Activated CD4-positive, alpha-beta memory T cell treated with anti-CD3 and anti-CD28 coated beads, Interleukin-2, amount 10 ng/mL, durations not matched to agents 7 days and 5 days (primary cell): ENCODE data around the gene STX1A. TPM values are rescaled to one million over a fixed set of nuclear protein-coding genes. Genes with fewer than 3 reads are reported as not detected.

Source experiments
- CTCF ChIA-PET: fragments of 350-600 bp; sonication (Branson Sonifier 250); formaldehyde crosslinking; loops from one replicate; lab custom pipeline; 2021; ENCODE audit warnings: antibody characterized with exemption, inconsistent platforms; lab: Charles Lee
- POLR2A ChIA-PET: fragments of 350-600 bp; sonication (Branson Sonifier 250); formaldehyde crosslinking; loops from one replicate; lab custom pipeline; 2021; ENCODE audit warnings: antibody characterized with exemption; lab: Charles Lee
- DNase-seq: peaks from one replicate; pipeline ENCODE4 v3.0.0-alpha.2; 2020
- H3K27ac Mint-ChIP-seq: one replicate; pipeline ENCODE4 v1.8.0; 2021; ENCODE audit warnings: mild to moderate bottlenecking, mixed read lengths
- H3K27me3 Mint-ChIP-seq: one replicate; pipeline ENCODE4 v1.8.0; 2021; ENCODE audit warnings: mixed read lengths
- H3K36me3 Mint-ChIP-seq: one replicate; pipeline ENCODE4 v1.8.0; 2021; ENCODE audit warnings: low read depth, mixed read lengths
- H3K4me1 Mint-ChIP-seq: one replicate; pipeline ENCODE4 v1.8.0; 2021; ENCODE audit warnings: mixed read lengths
- H3K4me3 Mint-ChIP-seq: one replicate; pipeline ENCODE4 v1.8.0; 2021; ENCODE audit warnings: mild to moderate bottlenecking, mixed read lengths
- H3K9me3 Mint-ChIP-seq: one replicate; pipeline ENCODE4 v1.8.0; 2021; ENCODE audit warnings: mixed read lengths
- total RNA-seq, 2 experiments: library from RNA; stranded (reverse); gene quantifications; one replicate each; pipeline ENCODE4 v1.2.3, GENCODE V29; 2021

The STX1A gene
- total RNA-seq, 2 experiments from 2014 or later, result 27.9 to 30.7 TPM

GRCh38 chr7:73703225-73703624 is 16.2 kb downstream of the STX1A start:
- ChIA-PET POLR2A (interaction anchor here (0.7 to 1.8 kb wide), 4 partner anchors 12 to 97 kb away, joined by 3 to 8 read pairs (median 3); partner anchors contain the start of genes BUD23 and DNAJC30), CTCF (no interaction called here)
- DNase-seq, result no peak
- Mint-ChIP-seq H3K9me3 (no peaks in the 10 kb centered on the region), H3K36me3 (peaks cover 27% of the 10 kb centered on the region), H3K27me3 (no peaks in the 10 kb centered on the region), H3K4me3 (no peak overlapping the region), H3K27ac (no peak overlapping the region), H3K4me1 (peaks cover 12% of the 10 kb centered on the region)

- ChIA-PET CTCF (interaction anchor here (1.0 kb wide), 1 partner anchor 36 kb away, joined by 3 read pairs; no protein-coding TSS in a partner anchor), POLR2A (interaction anchor here (0.7 to 1.8 kb wide), 4 partner anchors 8 to 96 kb away, joined by 3 to 8 read pairs (median 4); no protein-coding TSS in a partner anchor)
- peaks cover 33% of the 10 kb centered on the region for H3K36me3 Mint-ChIP-seq
These were observed 16.8 kb downstream of the STX1A start for GRCh38 chr7:73702665-73703064.

GRCh38 chr7:73702226-73702625 is 17.2 kb downstream of the STX1A start:
- POLR2A ChIA-PET, result interaction anchor here (1.1 to 1.8 kb wide), 3 partner anchors 9 to 16 kb away, joined by 3 to 8 read pairs (median 4); no protein-coding TSS in a partner anchor
- Mint-ChIP-seq H3K36me3 (peaks cover 37% of the 10 kb centered on the region), H3K4me1 (peaks cover 10% of the 10 kb centered on the region), H3K27me3 (no peaks in the 10 kb centered on the region), H3K4me3 (no peak overlapping the region), H3K27ac (no peak overlapping the region), H3K9me3 (no peaks in the 10 kb centered on the region)
- no peak for DNase-seq
- CTCF ChIA-PET, result interaction anchor here (0.9 to 1.5 kb wide), 3 partner anchors 9 to 95 kb away, joined by 3 to 7 read pairs (median 3); no protein-coding TSS in a partner anchor

More at GRCh38 chr7:73702665-73703064, 16.8 kb downstream of the STX1A start:
- no peak for DNase-seq
- H3K9me3 Mint-ChIP-seq, result no peaks in the 10 kb centered on the region
- no peaks in the 10 kb centered on the region for H3K27me3 Mint-ChIP-seq
- peaks cover 12% of the 10 kb centered on the region for H3K4me1 Mint-ChIP-seq
- H3K27ac Mint-ChIP-seq, result no peak overlapping the region
- no peak overlapping the region for H3K4me3 Mint-ChIP-seq

- POLR2A ChIA-PET, result interaction anchor here (0.7 to 1.8 kb wide), 4 partner anchors 10 to 994 kb away, joined by 3 to 8 read pairs (median 4); partner anchors contain the start of gene ABHD11
- H3K27ac Mint-ChIP-seq, result no peak overlapping the region
These were observed 18.0 kb downstream of the STX1A start for GRCh38 chr7:73701357-73701995.

GRCh38 chr7:73700581-73701134 is 18.8 kb downstream of the STX1A start:
- ChIA-PET POLR2A (interaction anchor here (0.7 to 1.2 kb wide), 2 partner anchors 38 to 993 kb away, joined by 3 to 4 read pairs; partner anchors contain the start of gene ABHD11), CTCF (interaction anchor here (0.7 to 1.5 kb wide), 5 partner anchors 13 to 549 kb away, joined by 3 to 7 read pairs (median 4); no protein-coding TSS in a partner anchor)
- H3K4me1 Mint-ChIP-seq, result peaks cover 3% of the 10 kb centered on the region
- DNase-seq, result no peak
- no peaks in the 10 kb centered on the region for H3K9me3 Mint-ChIP-seq
- H3K36me3 Mint-ChIP-seq, result peaks cover 40% of the 10 kb centered on the region
- H3K4me3 Mint-ChIP-seq, result no peak overlapping the region
- no peak overlapping the region for H3K27ac Mint-ChIP-seq
- H3K27me3 Mint-ChIP-seq, result no peaks in the 10 kb centered on the region

More at GRCh38 chr7:73701357-73701995, 18.0 kb downstream of the STX1A start:
- H3K4me1 Mint-ChIP-seq, result peaks cover 5% of the 10 kb centered on the region
- CTCF ChIA-PET, result interaction anchor here (0.6 to 1.5 kb wide), 9 partner anchors 10 to 548 kb away, joined by 3 to 7 read pairs (median 3); no protein-coding TSS in a partner anchor
- H3K27me3 Mint-ChIP-seq, result no peaks in the 10 kb centered on the region
- H3K4me3 Mint-ChIP-seq, result no peak overlapping the region
- no peaks in the 10 kb centered on the region for H3K9me3 Mint-ChIP-seq
- peaks cover 38% of the 10 kb centered on the region for H3K36me3 Mint-ChIP-seq
- no peak for DNase-seq

GRCh38 chr7:73700069-73700423 is 19.4 kb downstream of the STX1A start:
- DNase-seq, result no peak

GRCh38 chr7:73699370-73700068 is 19.9 kb downstream of the STX1A start:
- Mint-ChIP-seq H3K36me3 (peaks cover 45% of the 10 kb centered on the region), H3K4me3 (no peak overlapping the region), H3K4me1 (peaks cover 1% of the 10 kb centered on the region), H3K27me3 (no peaks in the 10 kb centered on the region), H3K9me3 (no peaks in the 10 kb centered on the region), H3K27ac (no peak overlapping the region)
- CTCF ChIA-PET, result interaction anchor here (0.7 kb wide), 1 partner anchor 93 kb away, joined by 3 read pairs; no protein-coding TSS in a partner anchor
- POLR2A ChIA-PET, result interaction anchor here (1.0 kb wide), 1 partner anchor 12 kb away, joined by 4 read pairs; no protein-coding TSS in a partner anchor
- DNase-seq, result no peak

More at GRCh38 chr7:73700069-73700423, 19.4 kb downstream of the STX1A start:
- Mint-ChIP-seq H3K4me3 (no peak overlapping the region), H3K4me1 (peaks cover 1% of the 10 kb centered on the region), H3K36me3 (peaks cover 43% of the 10 kb centered on the region), H3K27me3 (no peaks in the 10 kb centered on the region), H3K9me3 (no peaks in the 10 kb centered on the region), H3K27ac (no peak overlapping the region)
- CTCF ChIA-PET, result interaction anchor here (0.7 kb wide), 1 partner anchor 93 kb away, joined by 3 read pairs; no protein-coding TSS in a partner anchor
- POLR2A ChIA-PET, result interaction anchor here (1.0 kb wide), 1 partner anchor 11 kb away, joined by 4 read pairs; no protein-coding TSS in a partner anchor

- ChIA-PET POLR2A (interaction anchor here (0.7 to 2.3 kb wide), 2 partner anchors 13 to 88 kb away, joined by 3 to 7 read pairs; no protein-coding TSS in a partner anchor), CTCF (interaction anchor here (0.6 kb wide), 1 partner anchor 744 kb away, joined by 5 read pairs; no protein-coding TSS in a partner anchor)
- no peaks in the 10 kb centered on the region for H3K9me3 Mint-ChIP-seq
- no peaks in the 10 kb centered on the region for H3K4me1 Mint-ChIP-seq
- no peak overlapping the region for H3K4me3 Mint-ChIP-seq
- H3K36me3 Mint-ChIP-seq, result peaks cover 50% of the 10 kb centered on the region
- no peaks in the 10 kb centered on the region for H3K27me3 Mint-ChIP-seq
- no peak overlapping the region for H3K27ac Mint-ChIP-seq
- DNase-seq, result no peak
These were observed 21.1 kb downstream of the STX1A start for GRCh38 chr7:73698410-73698809.

- DNase-seq, result no peak
- peaks cover 54% of the 10 kb centered on the region for H3K36me3 Mint-ChIP-seq
- no peak overlapping the region for H3K27ac Mint-ChIP-seq
- no peaks in the 10 kb centered on the region for H3K9me3 Mint-ChIP-seq
- CTCF ChIA-PET, result interaction anchor here (0.9 to 1.3 kb wide), 2 partner anchors 29 to 38 kb away, joined by 3 to 4 read pairs; no protein-coding TSS in a partner anchor
- POLR2A ChIA-PET, result interaction anchor here (1.5 kb wide), 1 partner anchor 9 kb away, joined by 4 read pairs; no protein-coding TSS in a partner anchor
- no peak overlapping the region for H3K4me3 Mint-ChIP-seq
- H3K4me1 Mint-ChIP-seq, result no peaks in the 10 kb centered on the region
- H3K27me3 Mint-ChIP-seq, result no peaks in the 10 kb centered on the region
These were observed 23.1 kb downstream of the STX1A start for GRCh38 chr7:73696372-73696771.

- CTCF ChIA-PET, result no interaction called here
These were observed 28.8 kb downstream of the STX1A start for GRCh38 chr7:73690646-73691045.

GRCh38 chr7:73688288-73688687 is 31.2 kb downstream of the STX1A start:
- no peak overlapping the region for H3K27ac Mint-ChIP-seq
- H3K9me3 Mint-ChIP-seq, result no peaks in the 10 kb centered on the region
- H3K36me3 Mint-ChIP-seq, result peaks cover 52% of the 10 kb centered on the region
- peaks cover 37% of the 10 kb centered on the region for H3K4me1 Mint-ChIP-seq
- POLR2A ChIA-PET, result no interaction called here
- no peak overlapping the region for H3K4me3 Mint-ChIP-seq
- CTCF ChIA-PET, result no interaction called here
- H3K27me3 Mint-ChIP-seq, result no peaks in the 10 kb centered on the region
- no peak for DNase-seq

More at GRCh38 chr7:73690646-73691045, 28.8 kb downstream of the STX1A start:
- Mint-ChIP-seq H3K4me1 (peaks cover 25% of the 10 kb centered on the region), H3K27me3 (no peaks in the 10 kb centered on the region), H3K9me3 (no peaks in the 10 kb centered on the region), H3K4me3 (no peak overlapping the region), H3K36me3 (peaks cover 56% of the 10 kb centered on the region), H3K27ac (no peak overlapping the region)
- DNase-seq, result no peak
- POLR2A ChIA-PET, result interaction anchor here (0.7 to 1.5 kb wide), 2 partner anchors 15 to 48 kb away, joined by 3 read pairs; partner anchors contain the start of gene ABHD11

GRCh38 chr7:73685311-73685710 is 34.2 kb downstream of the STX1A start:
- Mint-ChIP-seq H3K27me3 (no peaks in the 10 kb centered on the region), H3K4me3 (peak overlapping the region; percentile 41), H3K4me1 (peaks cover 59% of the 10 kb centered on the region), H3K27ac (no peak overlapping the region), H3K9me3 (no peaks in the 10 kb centered on the region), H3K36me3 (peaks cover 36% of the 10 kb centered on the region)
- ChIA-PET CTCF (interaction anchor here (1.7 kb wide), 1 partner anchor 49 kb away, joined by 4 read pairs; no protein-coding TSS in a partner anchor), POLR2A (interaction anchor here (2.4 kb wide), 1 partner anchor 54 kb away, joined by 8 read pairs; the partner anchor contains the start of gene ABHD11)
- no peak for DNase-seq
